GM10248 (cell line): ENCODE data around the gene UBE2F.

Experiments used
- CTCF ChIA-PET: fragments of 300-600 bp; sonication (Branson Sonifier 250); formaldehyde crosslinking; extraction: SDS; loops from one replicate; lab custom pipeline; 2021; ENCODE audit warnings: antibody characterized with exemption; lab: Yijun Ruan, JAX
- POLR2A ChIA-PET: fragments of 350-650 bp; sonication (Branson Sonifier 250); formaldehyde crosslinking; extraction: SDS; loops from one replicate; lab custom pipeline; 2020; ENCODE audit warnings: antibody characterized with exemption; lab: Yijun Ruan, JAX
- DNase-seq: peaks from one replicate; pipeline ENCODE4 v3.0.0; 2012; ENCODE audit errors: extremely low spot score
- TF ChIP-seq, protein P1 (sequence below): IDR thresholded peaks from 2 replicates; pipeline ENCODE4 v1.5.1; 2012; ENCODE audit warnings: mild to moderate bottlenecking, low read depth; ENCODE audit errors: extremely low read depth, missing control alignments, control extremely low read depth

UBE2F gene

GRCh38 chr2:237996021-237996593 lies 29.3 kb downstream of the UBE2F start:
- ChIA-PET POLR2A (no interaction called here), CTCF (interaction anchor here (1.5 kb wide), 1 partner anchor 28 kb away, joined by 3 read pairs; no protein-coding TSS in a partner anchor)
- TF ChIP-seq, protein P1, sequence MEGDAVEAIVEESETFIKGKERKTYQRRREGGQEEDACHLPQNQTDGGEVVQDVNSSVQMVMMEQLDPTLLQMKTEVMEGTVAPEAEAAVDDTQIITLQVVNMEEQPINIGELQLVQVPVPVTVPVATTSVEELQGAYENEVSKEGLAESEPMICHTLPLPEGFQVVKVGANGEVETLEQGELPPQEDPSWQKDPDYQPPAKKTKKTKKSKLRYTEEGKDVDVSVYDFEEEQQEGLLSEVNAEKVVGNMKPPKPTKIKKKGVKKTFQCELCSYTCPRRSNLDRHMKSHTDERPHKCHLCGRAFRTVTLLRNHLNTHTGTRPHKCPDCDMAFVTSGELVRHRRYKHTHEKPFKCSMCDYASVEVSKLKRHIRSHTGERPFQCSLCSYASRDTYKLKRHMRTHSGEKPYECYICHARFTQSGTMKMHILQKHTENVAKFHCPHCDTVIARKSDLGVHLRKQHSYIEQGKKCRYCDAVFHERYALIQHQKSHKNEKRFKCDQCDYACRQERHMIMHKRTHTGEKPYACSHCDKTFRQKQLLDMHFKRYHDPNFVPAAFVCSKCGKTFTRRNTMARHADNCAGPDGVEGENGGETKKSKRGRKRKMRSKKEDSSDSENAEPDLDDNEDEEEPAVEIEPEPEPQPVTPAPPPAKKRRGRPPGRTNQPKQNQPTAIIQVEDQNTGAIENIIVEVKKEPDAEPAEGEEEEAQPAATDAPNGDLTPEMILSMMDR: no peak
- no peak for DNase-seq

GRCh38 chr2:237997521-237997920 lies 30.7 kb downstream of the UBE2F start:
- ChIA-PET POLR2A (no interaction called here), CTCF (interaction anchor here (1.4 to 1.7 kb wide), 2 partner anchors 9 to 27 kb away, joined by 4 read pairs; no protein-coding TSS in a partner anchor)
- TF ChIP-seq, protein P1: no peak
- no peak for DNase-seq

GRCh38 chr2:237998530-237998929 lies 31.7 kb downstream of the UBE2F start:
- peak; percentile 55 for DNase-seq
- ChIA-PET POLR2A (interaction anchor here (0.6 kb wide), 2 partner anchors 43 to 1632 kb away, joined by 3 to 4 read pairs; no protein-coding TSS in a partner anchor), CTCF (interaction anchor here (0.8 to 1.7 kb wide), 4 partner anchors 10 to 66 kb away, joined by 3 to 4 read pairs (median 4); no protein-coding TSS in a partner anchor)
- TF ChIP-seq, protein P1: no peak

- CTCF ChIA-PET: no interaction called here
- TF ChIP-seq, protein P1: no peak
- POLR2A ChIA-PET: no interaction called here
- no peak for DNase-seq
These were observed 36.6 kb downstream of the UBE2F start for GRCh38 chr2:238003234-238004031.

- ChIA-PET CTCF (no interaction called here), POLR2A (no interaction called here)
- DNase-seq: no peak
- TF ChIP-seq, protein P1: no peak
These were observed 37.4 kb downstream of the UBE2F start for GRCh38 chr2:238004077-238004830.

DNA sequence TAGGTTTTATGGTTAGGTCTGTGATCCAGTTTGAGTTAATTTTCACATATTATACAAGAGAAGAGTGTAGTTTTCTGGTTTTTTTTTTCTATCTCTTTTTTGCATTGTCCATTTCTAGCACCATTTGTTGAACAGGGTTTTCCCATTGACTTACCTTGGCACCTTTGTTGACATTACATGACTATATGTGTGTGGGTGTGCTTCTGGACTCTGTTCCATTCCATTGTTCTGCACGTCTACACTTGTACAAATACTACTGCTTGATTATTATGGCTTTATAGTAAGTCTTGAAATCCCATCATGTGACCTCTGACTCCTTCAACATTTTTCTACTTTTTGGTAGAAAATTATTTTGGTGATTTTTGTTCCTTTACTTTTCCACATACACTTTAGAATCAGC lies 38.7 kb downstream of the UBE2F start:
- TF ChIP-seq, protein P1: no peak
- POLR2A ChIA-PET: no interaction called here
- no peak for DNase-seq
- CTCF ChIA-PET: no interaction called here
